H1 (cell line): ENCODE data around the gene DYSF. TPM values are rescaled to one million over a fixed set of nuclear protein-coding genes. Genes with fewer than 3 reads are reported as not detected.

Experiments used
- ASH2L ChIP-seq: fragments of 200-600, 300-600 bp; sonication (generic); IDR thresholded peaks from one replicate; pipeline ENCODE4 v1.7.1; 2017; ENCODE audit warnings: low read length
- CHD7 ChIP-seq: fragments of 300-600 bp; sonication (generic); IDR thresholded peaks from 2 replicates; pipeline ENCODE4 v1.7.1; 2012; ENCODE audit warnings: low read length, moderate library complexity, mild to moderate bottlenecking, inconsistent platforms; ENCODE audit not compliant: insufficient replicate concordance
- EGR1 ChIP-seq: IDR thresholded peaks from 2 replicates; pipeline ENCODE4 v1.6.1; 2011; ENCODE audit warnings: low read depth, low read length, borderline replicate concordance
- MAX ChIP-seq: IDR thresholded peaks from 2 replicates; pipeline ENCODE4 v1.6.1; 2012; ENCODE audit warnings: inconsistent platforms
- RNF2 ChIP-seq: fragments of 200-900, 300-1000 bp; sonication (generic); IDR thresholded peaks from 2 replicates; pipeline ENCODE4 v1.7.1; 2016; ENCODE audit warnings: borderline replicate concordance, low read depth, mild to moderate bottlenecking, antibody characterized with exemption, low read length; ENCODE audit not compliant: poor library complexity, severe bottlenecking; ENCODE audit errors: missing control alignments
- polyA plus RNA-seq, 7 experiments: library from polyadenylated mRNA; depleted of rRNA in 3 of 7; stranded (reverse) in 5 of 7; unstranded in 2 of 7; fragments of >200 nt in 5 of 7; fragments of 200-250 nt in 2 of 7; gene quantifications; 1 replicate in 5 of 7; 2 replicates in 1 of 7; 4 replicates in 1 of 7; pipeline versions ENCODE4 v1.2.1 to v1.2.3, GENCODE V29; 2011 to 2013; ENCODE audit warnings: missing spikeins in 2 of 7, mixed read lengths in 2 of 7
- total RNA-seq: library from RNA; stranded (reverse); fragmentation: NEBNext Ultra II Directional; extraction: Animal tissue kit (Norgen Biotek cat#: 25700); gene quantifications from 2 replicates; pipeline ENCODE4 v1.2.1, GENCODE V29; 2021

Gene DYSF
- total and polyA plus RNA-seq, 2 of the 8 experiments (the other 6 are each of a cell fraction or from before 2014, with no cell fraction given) = 5.8 to 7.1 TPM

GRCh38 chr2:71479261-71479660, 25.9 kb downstream of the DYSF start (continued):
- TF ChIP-seq RNF2 (no peak), CHD7 (no peak), MAX (no peak), EGR1 (no peak), ASH2L (no peak)
- TF ChIP-seq, all 59 proteins: peak for 0
